Panc1 (cell line): ENCODE results near the gene GNAI1. TPM values are rescaled to one million over a fixed set of nuclear protein-coding genes. Genes with fewer than 3 reads are reported as not detected.

Source experiments
- ATAC-seq: fragments of 200-7000 bp; cut with Tn5 transposase; 2 replicates; pipeline ENCODE4 v1.9.1; 2020; ENCODE audit warnings: mild to moderate bottlenecking, moderate library complexity
- BruUV-seq: library from RNA; stranded (reverse); fragments of 400-500 nt; replicated peaks from 2 replicates; lab custom pipeline; 2021; lab: Mats Ljungman, UMichigan
- CTCF ChIA-PET: fragments of 300-600 bp; sonication (Branson Sonifier 250); formaldehyde crosslinking; loops from one replicate; lab custom pipeline; 2022; ENCODE audit warnings: antibody characterized with exemption; lab: Charles Lee
- POLR2A ChIA-PET: fragments of 300-600 bp; sonication (Branson Sonifier 250); formaldehyde crosslinking; loops from one replicate; lab custom pipeline; 2022; ENCODE audit warnings: antibody characterized with exemption; lab: Charles Lee
- DNase-seq: peaks from one replicate; pipeline ENCODE4 v3.0.0-alpha.2; 2010; ENCODE audit warnings: low read depth, low spot score
- H3K27ac ChIP-seq: 2 replicates; pipeline ENCODE4 v1.5.1; 2011; ENCODE audit warnings: mild to moderate bottlenecking, low read length, inconsistent platforms
- H3K27me3 ChIP-seq: fragments of 200-500 bp; sonication (Bioruptor generic); 2 replicates; pipeline ENCODE4 v1.6.0; 2014; ENCODE audit warnings: low read length, inconsistent platforms; ENCODE audit not compliant: control insufficient read depth, insufficient read depth
- H3K36me3 ChIP-seq: fragments of 200-500 bp; sonication (Bioruptor generic); 2 replicates; pipeline ENCODE4 v1.5.1; 2014; ENCODE audit warnings: inconsistent platforms, mild to moderate bottlenecking, low read length, moderate library complexity; ENCODE audit not compliant: control insufficient read depth, insufficient read depth
- H3K4me1 ChIP-seq: 2 replicates; pipeline ENCODE4 v1.5.1; 2011; ENCODE audit warnings: inconsistent platforms, mild to moderate bottlenecking, low read length, moderate library complexity; ENCODE audit not compliant: control insufficient read depth, insufficient read depth
- H3K4me3 ChIP-seq, 2 experiments: 2 replicates each; pipeline ENCODE4 v1.5.1; 2011 to 2012; ENCODE audit warnings: low read depth in 2 of 2, low read length in 2 of 2, mild to moderate bottlenecking in 2 of 2, inconsistent platforms in 1 of 2, moderate library complexity in 1 of 2
- H3K9me3 ChIP-seq: fragments of 200-500 bp; sonication (Bioruptor generic); 2 replicates; pipeline ENCODE4 v1.5.1; 2014; ENCODE audit warnings: low read depth, mild to moderate bottlenecking, inconsistent platforms, low read length, moderate library complexity; ENCODE audit not compliant: control insufficient read depth, insufficient read depth
- POLR2AphosphoS5 ChIP-seq: IDR thresholded peaks from 2 replicates; pipeline ENCODE4 v1.6.1; 2012; ENCODE audit warnings: mild to moderate bottlenecking, low read depth, low read length, moderate library complexity
- SIN3A ChIP-seq: IDR thresholded peaks from 2 replicates; pipeline ENCODE4 v1.6.1; 2012; ENCODE audit warnings: low read depth, mild to moderate bottlenecking, low read length, moderate library complexity, borderline replicate concordance; ENCODE audit not compliant: insufficient read depth
- TCF7L2 ChIP-seq: IDR thresholded peaks from 2 replicates; pipeline ENCODE4 v1.6.1; 2011; ENCODE audit warnings: mild to moderate bottlenecking, low read depth, low read length, inconsistent platforms
- in situ Hi-C: cut with HindIII; loops from 2 replicates; pipeline ENCODE4 v1.10.0; 2016; ENCODE audit warnings: low sequenced_read_pairs, low pct_unique_long_range_greater_than_20kb
- intact Hi-C: fragments of 100-400 bp; cut with micrococcal nuclease; formaldehyde crosslinking; loops from one replicate; pipeline ENCODE4 v1.10.0; 2022; ENCODE audit not compliant: unreplicated experiment
- total RNA-seq: library from RNA; stranded (reverse); gene quantifications from one replicate; pipeline ENCODE4 v1.2.1, GENCODE V29; 2021; ENCODE audit not compliant: unreplicated experiment
- TF ChIP-seq, protein P1 (sequence below), 2 experiments: IDR thresholded peaks; 2 replicates each; pipeline ENCODE4 v1.6.1; 2011 to 2012; ENCODE audit warnings: low read depth in 2 of 2, control low read depth in 1 of 2, low read length in 1 of 2, mild to moderate bottlenecking in 1 of 2, moderate library complexity in 1 of 2; ENCODE audit not compliant: insufficient read depth in 1 of 2
- TF ChIP-seq, protein P2 (sequence below): fragments of 450-650 bp; IDR thresholded peaks from 2 replicates; pipeline ENCODE4 v1.5.1; 2017; ENCODE audit warnings: mild to moderate bottlenecking

GNAI1 gene
- total RNA-seq, 1 experiment from 2014 or later = 19.2 TPM

DNA sequence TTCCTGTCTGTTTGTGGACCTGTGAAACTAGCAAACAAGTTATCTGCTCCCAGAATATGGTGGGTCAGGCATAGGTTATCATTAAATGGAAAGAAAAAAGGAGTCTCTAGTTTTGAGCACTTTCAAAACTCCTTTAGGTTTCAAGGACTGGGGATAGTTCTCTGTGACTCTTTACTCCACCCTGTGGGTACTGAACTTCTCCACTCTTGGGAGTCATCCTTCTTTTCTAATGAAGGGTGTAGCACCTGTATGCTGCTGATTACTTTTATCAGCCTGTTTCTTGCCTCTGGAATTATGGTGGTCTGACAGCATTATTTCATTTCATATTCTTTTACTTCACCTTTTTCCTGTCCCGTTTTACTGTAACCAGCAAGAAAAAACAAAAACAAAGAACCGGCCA, 6.7 kb downstream of the GNAI1 start:
- H3K4me1 ChIP-seq = peaks cover 32% of the 10 kb centered on the region
- DNase-seq (no peak), ATAC-seq (no peak)
- H3K27ac ChIP-seq = no peak overlapping the region
- H3K36me3 ChIP-seq = no peaks in the 10 kb centered on the region
- no peaks in the 10 kb centered on the region for H3K9me3 ChIP-seq
- TF ChIP-seq, protein P1, sequence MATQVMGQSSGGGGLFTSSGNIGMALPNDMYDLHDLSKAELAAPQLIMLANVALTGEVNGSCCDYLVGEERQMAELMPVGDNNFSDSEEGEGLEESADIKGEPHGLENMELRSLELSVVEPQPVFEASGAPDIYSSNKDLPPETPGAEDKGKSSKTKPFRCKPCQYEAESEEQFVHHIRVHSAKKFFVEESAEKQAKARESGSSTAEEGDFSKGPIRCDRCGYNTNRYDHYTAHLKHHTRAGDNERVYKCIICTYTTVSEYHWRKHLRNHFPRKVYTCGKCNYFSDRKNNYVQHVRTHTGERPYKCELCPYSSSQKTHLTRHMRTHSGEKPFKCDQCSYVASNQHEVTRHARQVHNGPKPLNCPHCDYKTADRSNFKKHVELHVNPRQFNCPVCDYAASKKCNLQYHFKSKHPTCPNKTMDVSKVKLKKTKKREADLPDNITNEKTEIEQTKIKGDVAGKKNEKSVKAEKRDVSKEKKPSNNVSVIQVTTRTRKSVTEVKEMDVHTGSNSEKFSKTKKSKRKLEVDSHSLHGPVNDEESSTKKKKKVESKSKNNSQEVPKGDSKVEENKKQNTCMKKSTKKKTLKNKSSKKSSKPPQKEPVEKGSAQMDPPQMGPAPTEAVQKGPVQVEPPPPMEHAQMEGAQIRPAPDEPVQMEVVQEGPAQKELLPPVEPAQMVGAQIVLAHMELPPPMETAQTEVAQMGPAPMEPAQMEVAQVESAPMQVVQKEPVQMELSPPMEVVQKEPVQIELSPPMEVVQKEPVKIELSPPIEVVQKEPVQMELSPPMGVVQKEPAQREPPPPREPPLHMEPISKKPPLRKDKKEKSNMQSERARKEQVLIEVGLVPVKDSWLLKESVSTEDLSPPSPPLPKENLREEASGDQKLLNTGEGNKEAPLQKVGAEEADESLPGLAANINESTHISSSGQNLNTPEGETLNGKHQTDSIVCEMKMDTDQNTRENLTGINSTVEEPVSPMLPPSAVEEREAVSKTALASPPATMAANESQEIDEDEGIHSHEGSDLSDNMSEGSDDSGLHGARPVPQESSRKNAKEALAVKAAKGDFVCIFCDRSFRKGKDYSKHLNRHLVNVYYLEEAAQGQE (IDR thresholded peaks at IDR 0.05; ENCODE audit: insufficient read depth in 1 of 2, low read depth in 2 of 2, low read length in 1 of 2) = no peak
- no peak for TF ChIP-seq TCF7L2
- TF ChIP-seq POLR2AphosphoS5 = no peak
- TF ChIP-seq SIN3A = no peak
- TF ChIP-seq, protein P2, sequence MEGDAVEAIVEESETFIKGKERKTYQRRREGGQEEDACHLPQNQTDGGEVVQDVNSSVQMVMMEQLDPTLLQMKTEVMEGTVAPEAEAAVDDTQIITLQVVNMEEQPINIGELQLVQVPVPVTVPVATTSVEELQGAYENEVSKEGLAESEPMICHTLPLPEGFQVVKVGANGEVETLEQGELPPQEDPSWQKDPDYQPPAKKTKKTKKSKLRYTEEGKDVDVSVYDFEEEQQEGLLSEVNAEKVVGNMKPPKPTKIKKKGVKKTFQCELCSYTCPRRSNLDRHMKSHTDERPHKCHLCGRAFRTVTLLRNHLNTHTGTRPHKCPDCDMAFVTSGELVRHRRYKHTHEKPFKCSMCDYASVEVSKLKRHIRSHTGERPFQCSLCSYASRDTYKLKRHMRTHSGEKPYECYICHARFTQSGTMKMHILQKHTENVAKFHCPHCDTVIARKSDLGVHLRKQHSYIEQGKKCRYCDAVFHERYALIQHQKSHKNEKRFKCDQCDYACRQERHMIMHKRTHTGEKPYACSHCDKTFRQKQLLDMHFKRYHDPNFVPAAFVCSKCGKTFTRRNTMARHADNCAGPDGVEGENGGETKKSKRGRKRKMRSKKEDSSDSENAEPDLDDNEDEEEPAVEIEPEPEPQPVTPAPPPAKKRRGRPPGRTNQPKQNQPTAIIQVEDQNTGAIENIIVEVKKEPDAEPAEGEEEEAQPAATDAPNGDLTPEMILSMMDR = no peak
- H3K4me3 ChIP-seq = no peak overlapping the region
- H3K27me3 ChIP-seq = no peaks in the 10 kb centered on the region
- BruUV-seq = no TSS peak
- intact Hi-C loops = no loop called here
- POLR2A ChIA-PET = no interaction called here
- CTCF ChIA-PET = no interaction called here
- in situ Hi-C loops = no loop called here

DNA sequence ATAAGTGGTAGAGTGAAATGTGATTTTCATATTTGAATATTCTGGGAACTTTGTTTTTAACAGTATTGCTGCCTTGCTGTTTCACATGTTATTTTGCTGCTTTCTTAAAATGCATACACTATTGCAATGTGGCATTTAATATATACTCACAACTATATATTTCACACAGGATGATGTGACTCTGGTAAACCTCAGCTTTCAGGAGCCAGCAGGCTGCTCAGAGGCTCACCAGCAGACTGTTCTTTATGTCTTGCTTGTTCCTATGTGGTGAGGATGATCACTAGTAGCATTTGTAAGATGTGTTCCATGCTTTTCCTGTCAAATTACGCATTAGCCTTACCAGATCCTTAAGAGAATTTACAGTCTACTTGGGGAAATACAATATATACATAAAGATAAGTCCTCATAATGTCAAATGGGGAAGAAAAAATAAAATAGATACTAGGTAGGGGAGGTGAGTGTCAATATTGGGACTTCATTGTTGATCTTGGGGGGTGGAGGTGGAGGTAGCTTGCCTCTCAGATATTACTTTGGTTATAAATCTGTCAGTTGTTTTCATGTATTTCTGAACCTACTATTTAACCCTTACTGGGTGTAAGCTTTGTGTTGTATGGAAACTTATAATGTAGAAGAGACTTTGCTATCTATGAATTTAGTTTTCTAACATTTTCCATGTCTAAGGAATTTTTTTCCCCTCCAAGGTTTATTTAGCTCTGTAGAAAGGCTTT, 8.4 kb downstream of the GNAI1 start:
- in situ Hi-C loops (no loop called here), intact Hi-C loops (no loop called here)
- POLR2A ChIA-PET = no interaction called here
- Histone ChIP-seq H3K4me3 (no peak overlapping the region), H3K27ac (no peak overlapping the region), H3K27me3 (no peaks in the 10 kb centered on the region), H3K9me3 (no peaks in the 10 kb centered on the region), H3K36me3 (no peaks in the 10 kb centered on the region), H3K4me1 (peaks cover 43% of the 10 kb centered on the region)
- CTCF ChIA-PET = no interaction called here
- DNase-seq = no peak
- no peak for ATAC-seq
- TF ChIP-seq TCF7L2 = no peak
- no peak for TF ChIP-seq SIN3A
- no peak for TF ChIP-seq POLR2AphosphoS5
- TF ChIP-seq, protein P1 (IDR thresholded peaks at IDR 0.05; ENCODE audit: insufficient read depth in 1 of 2, low read depth in 2 of 2, low read length in 1 of 2) = no peak
- BruUV-seq = no TSS peak
